ENCODE measurements around the gene CD276. TPM values are rescaled to one million over a fixed set of nuclear protein-coding genes. Genes with fewer than 3 reads are reported as not detected.

Gene CD276
- total and polyA plus RNA-seq, 8 donors, result 13.9 to 56.0 (median 22.7) TPM

DNA sequence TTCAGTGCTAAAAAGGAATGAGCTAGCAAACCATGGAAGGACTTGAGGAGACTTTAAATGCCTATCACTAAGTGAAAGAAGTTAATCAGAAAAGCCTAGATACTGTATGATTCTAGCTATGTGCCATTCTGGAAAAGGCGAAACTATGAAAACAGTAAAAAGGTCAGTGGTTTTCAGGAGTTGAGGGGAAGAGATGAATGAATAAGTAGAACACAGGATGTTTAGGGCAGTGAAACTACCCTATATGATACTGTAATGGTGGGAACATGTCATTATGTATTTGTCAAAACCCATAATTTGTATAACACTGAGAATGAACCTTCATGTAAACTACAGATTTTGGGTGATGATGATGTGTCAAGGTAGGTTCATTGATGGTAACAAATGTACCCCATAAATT lies 9.6 kb upstream of the CD276 start:
- intact Hi-C loops (cut with DNase I), result no loop called here
- Histone ChIP-seq H3K36me3 (no peaks in the 10 kb centered on the region), H3K9me3 (no peaks in the 10 kb centered on the region), H3K4me1 (no peaks in the 10 kb centered on the region), H3K27ac (no peak overlapping the region), H3K4me3 (no peak overlapping the region), H3K27me3 (no peaks in the 10 kb centered on the region)
- 82 to 93% methylated on average over 1 of the region's 1 CpG for WGBS, 2 donors
- FAIRE-seq, result no peak
- DNase-seq, result no peak
- TF ChIP-seq, protein P1, sequence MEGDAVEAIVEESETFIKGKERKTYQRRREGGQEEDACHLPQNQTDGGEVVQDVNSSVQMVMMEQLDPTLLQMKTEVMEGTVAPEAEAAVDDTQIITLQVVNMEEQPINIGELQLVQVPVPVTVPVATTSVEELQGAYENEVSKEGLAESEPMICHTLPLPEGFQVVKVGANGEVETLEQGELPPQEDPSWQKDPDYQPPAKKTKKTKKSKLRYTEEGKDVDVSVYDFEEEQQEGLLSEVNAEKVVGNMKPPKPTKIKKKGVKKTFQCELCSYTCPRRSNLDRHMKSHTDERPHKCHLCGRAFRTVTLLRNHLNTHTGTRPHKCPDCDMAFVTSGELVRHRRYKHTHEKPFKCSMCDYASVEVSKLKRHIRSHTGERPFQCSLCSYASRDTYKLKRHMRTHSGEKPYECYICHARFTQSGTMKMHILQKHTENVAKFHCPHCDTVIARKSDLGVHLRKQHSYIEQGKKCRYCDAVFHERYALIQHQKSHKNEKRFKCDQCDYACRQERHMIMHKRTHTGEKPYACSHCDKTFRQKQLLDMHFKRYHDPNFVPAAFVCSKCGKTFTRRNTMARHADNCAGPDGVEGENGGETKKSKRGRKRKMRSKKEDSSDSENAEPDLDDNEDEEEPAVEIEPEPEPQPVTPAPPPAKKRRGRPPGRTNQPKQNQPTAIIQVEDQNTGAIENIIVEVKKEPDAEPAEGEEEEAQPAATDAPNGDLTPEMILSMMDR (IDR thresholded peaks at IDR 0.05), result no peak
- ATAC-seq, result no peak

DNA sequence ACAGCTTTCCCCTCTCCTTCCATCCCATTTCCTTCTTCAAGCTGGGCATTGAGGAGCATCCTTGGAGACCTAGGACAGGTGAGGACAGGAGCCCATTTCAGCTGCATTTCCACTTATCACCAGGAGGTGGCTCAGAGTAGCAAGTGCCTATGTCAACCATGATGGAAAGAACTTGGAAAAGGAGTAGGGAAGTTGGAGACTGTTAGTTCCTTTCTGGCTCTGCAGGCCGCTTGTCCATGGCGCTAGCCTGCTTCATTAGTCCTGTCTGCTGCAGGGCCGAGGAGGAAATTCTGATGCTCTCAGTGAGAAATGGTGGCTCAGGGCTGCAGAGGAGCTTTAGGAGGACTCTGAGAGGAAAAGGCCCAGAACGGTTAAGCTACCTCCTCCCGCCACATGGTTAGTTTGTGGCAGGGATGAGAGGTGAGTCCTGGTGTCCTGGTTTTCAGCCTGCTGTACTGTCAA lies 7.0 kb upstream of the CD276 start:
- no peak overlapping the region for H3K27ac ChIP-seq
- peak in 5 of 6 donors; percentile 56 to 80 (median 61) for DNase-seq
- TF ChIP-seq, protein P1 (IDR thresholded peaks at IDR 0.05), result peak; percentile 79 to 85 (median 84)

DNA sequence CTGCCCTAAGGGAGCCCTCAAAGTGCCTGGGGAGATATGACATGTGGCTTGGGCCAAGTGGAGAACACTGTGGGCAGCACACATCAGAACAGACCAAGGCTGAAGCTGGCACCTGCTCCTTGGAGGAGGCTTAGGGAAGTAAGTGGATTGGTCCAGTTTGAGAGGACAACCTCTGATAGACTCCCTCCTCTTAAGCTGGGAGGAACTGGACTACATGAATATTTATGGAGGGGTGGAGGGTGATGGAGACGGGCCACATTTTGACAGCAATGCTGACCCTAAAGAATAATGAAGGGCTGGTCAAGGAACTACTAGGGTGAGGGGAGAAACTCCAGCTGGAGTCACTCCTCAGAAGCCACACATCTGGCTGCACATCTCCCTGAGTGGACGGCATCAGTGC lies 6.5 kb upstream of the CD276 start:
- TF ChIP-seq, protein P1 (IDR thresholded peaks at IDR 0.05), result no peak
- no peak for FAIRE-seq

More for the DNA sequence above, 7.0 kb upstream of the CD276 start:
- H3K4me3 ChIP-seq, result no peak overlapping the region
- ATAC-seq (peak; percentile 94 to 99 (median 96)), FAIRE-seq (no peak)
- H3K36me3 ChIP-seq, result no peaks in the 10 kb centered on the region
- H3K4me1 ChIP-seq, result no peaks in the 10 kb centered on the region
- WGBS, 2 donors, result 40 to 41% methylated on average over 5 of the region's 5 CpGs
- intact Hi-C loops (cut with DNase I), result no loop called here
- no peaks in the 10 kb centered on the region for H3K9me3 ChIP-seq
- H3K27me3 ChIP-seq, result no peaks in the 10 kb centered on the region

DNA sequence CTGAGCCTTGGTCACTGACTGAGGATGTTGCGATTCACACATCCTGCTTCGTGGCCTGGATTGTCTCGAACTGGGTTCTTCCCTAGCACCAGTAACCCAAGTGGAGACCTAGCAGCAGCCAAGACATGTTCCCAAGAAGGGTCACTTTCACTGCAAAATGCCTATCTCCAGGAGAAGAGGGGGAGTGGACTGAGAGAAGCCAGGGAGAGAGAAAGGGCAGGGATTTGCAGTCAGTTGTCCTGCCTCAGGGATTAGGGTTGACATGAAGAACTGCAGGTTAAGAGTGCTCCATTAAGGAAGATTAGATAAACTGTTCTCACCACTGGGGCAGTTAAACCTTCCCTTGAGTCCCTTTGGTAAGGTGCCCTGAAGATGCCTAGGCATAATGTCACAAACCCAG lies 5.7 kb upstream of the CD276 start:
- Histone ChIP-seq H3K27ac (no peak overlapping the region), H3K9me3 (no peaks in the 10 kb centered on the region), H3K27me3 (no peaks in the 10 kb centered on the region), H3K4me3 (no peak overlapping the region), H3K4me1 (no peaks in the 10 kb centered on the region), H3K36me3 (no peaks in the 10 kb centered on the region)
- DNase-seq (no peak), ATAC-seq (no peak), FAIRE-seq (no peak)
- intact Hi-C loops (cut with DNase I), result no loop called here
- TF ChIP-seq, protein P1 (IDR thresholded peaks at IDR 0.05), result no peak
- 75% methylated on average over 3 of the region's 3 CpGs for WGBS, 2 donors

More for the DNA sequence above, 6.5 kb upstream of the CD276 start:
- DNase-seq (no peak), ATAC-seq (no peak)
- Histone ChIP-seq H3K27ac (no peak overlapping the region), H3K4me3 (no peak overlapping the region), H3K4me1 (no peaks in the 10 kb centered on the region), H3K9me3 (no peaks in the 10 kb centered on the region), H3K27me3 (no peaks in the 10 kb centered on the region), H3K36me3 (no peaks in the 10 kb centered on the region)
- intact Hi-C loops (cut with DNase I), result no loop called here
- WGBS, 2 donors, result 72 to 73% methylated on average over 2 of the region's 2 CpGs

DNA sequence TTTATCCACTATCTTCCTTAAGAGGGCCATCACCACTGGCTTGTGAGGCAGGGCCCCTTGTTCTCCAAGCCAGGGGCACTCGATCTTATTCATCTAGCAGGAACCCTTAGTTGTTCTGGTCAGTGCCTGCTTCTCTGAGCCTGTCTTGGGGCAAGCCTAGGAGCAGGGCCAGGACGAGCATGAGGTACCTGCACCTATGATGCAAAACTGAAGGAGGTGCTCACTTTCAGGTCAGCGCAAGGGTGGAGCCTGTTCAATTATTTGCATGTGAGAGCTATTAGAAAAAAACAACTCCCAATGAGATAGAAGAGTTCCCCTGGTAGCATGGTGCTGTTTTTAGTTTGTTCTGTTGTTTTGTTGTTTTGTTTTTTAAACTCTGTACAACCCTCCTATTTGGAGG lies 5.0 kb upstream of the CD276 start:
- Histone ChIP-seq H3K9me3 (no peaks in the 10 kb centered on the region), H3K36me3 (no peaks in the 10 kb centered on the region), H3K4me1 (no peaks in the 10 kb centered on the region), H3K27ac (no peak overlapping the region), H3K4me3 (no peak overlapping the region), H3K27me3 (no peaks in the 10 kb centered on the region)
- 66 to 77% methylated on average over 3 of the region's 3 CpGs for WGBS, 2 donors
- DNase-seq (no peak), FAIRE-seq (no peak), ATAC-seq (no peak)
- TF ChIP-seq, protein P1 (IDR thresholded peaks at IDR 0.05), result no peak
- intact Hi-C loops (cut with DNase I), result no loop called here
